Measurements from ENCODE around the gene ZNF17.

Gene ZNF17

DNA sequence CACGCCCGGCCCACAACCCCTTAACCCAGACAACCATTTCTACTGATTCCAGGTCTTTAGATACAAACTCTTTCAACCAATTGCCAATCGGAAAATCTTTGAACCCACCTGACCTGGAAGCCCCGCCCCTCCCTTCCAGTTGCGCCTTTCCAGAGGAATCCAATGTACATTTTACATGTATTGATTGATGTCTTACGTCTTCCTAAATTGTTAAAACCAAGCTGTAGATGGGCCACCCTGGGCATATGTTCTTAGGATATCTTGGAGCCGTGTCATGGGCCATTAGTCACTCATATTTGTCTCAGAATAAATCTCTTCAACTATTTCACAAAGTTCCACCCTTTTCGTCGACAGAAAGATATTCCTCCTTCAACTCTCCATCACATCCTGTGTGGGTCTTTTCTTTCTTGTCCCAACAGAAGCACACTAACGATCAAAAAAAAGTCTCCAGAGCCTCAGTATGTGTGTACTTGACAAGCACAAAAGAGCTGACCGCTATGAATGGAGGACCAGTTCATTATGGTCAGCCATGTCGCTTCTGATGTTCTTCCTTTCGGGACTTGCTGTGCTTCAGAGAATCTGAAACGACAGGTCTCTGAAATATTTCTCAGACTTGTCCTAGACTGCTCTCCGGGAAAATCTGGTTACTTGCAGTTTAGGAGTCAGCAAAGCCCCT lies 23.6 kb downstream of the ZNF17 start:
- no peak for DNase-seq

- peak; percentile 99 for DNase-seq
Observed at GRCh38 chr19:57435062-57435978, 24.4 kb downstream of the ZNF17 start, which contains the start of gene ZNF749. Gene ZNF749 (plus strand): TSS chr19:57435325. CDS start chr19:57435579, 254 bp downstream.

- DNase-seq: no peak
Observed at GRCh38 chr19:57436417-57436816, 25.5 kb downstream of the ZNF17 start.

GRCh38 chr19:57437931-57438330 lies 27.0 kb downstream of the ZNF17 start:
- DNase-seq: no peak

DNA sequence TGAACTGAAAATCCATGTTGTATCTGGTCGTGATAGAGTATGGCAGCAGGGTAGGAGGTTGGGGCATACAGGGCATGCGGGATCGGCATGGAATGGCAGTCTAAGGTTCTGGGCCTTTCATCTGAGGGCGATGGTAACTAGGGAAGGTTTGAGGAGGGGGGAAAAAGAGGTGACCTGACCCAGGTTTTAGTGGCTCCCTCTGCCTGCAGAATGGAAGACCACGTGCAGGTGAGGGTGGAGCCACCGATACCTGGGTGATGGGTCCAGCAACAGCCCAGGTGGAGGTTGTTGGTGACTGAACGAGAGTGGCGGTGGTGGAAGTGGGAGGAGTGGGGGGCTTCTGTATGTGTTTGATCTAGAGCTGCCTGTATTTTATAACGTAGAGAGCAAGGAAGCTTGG lies 28.0 kb downstream of the ZNF17 start:
- DNase-seq: no peak

- DNase-seq: no peak
Observed at GRCh38 chr19:57441979-57442752, 31.2 kb downstream of the ZNF17 start.

DNA sequence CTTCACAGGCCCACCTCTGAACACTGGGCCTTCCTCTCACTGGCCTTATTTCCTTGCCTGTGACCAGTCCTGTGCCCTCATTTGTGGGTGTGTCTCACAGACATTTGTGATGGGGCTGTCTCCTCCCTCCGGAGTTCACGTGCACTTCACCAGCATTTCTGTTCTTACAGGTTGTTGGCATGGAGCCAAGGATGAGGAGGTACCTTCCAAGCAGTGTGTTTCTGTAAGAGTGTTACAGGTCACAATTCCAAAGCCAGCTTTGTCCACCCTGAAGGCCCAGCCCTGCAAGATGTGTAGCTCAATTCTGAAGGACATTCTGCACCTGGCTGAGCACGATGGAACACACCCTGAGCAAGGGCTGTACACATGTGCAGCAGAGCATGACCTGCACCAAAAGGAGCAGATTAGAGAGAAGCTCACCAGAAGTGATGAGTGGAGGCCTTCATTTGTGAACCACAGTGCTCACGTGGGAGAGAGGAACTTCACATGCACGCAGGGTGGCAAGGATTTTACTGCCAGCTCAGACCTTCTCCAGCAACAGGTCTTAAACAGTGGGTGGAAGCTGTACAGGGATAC lies 32.2 kb downstream of the ZNF17 start:
- no peak for DNase-seq

DNA sequence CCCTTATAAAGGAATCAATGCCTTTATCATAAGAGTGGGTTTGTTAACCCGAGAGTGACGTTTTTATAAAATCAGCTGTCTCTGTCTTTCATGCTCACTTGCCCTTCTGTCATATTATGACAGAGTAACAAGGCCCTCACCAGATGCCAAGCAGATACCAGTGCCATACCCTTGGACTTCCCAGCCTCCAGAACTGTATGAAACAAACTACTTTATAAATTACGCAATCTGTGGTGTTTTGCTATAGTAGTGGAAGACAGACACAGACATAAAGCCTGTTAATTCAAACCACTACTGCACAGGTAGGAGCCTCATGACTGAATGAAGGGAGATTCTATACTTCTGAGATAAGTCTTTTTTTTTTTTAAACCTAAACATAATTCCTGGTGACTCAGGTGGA lies 41.3 kb downstream of the ZNF17 start:
- DNase-seq: no peak

DNA sequence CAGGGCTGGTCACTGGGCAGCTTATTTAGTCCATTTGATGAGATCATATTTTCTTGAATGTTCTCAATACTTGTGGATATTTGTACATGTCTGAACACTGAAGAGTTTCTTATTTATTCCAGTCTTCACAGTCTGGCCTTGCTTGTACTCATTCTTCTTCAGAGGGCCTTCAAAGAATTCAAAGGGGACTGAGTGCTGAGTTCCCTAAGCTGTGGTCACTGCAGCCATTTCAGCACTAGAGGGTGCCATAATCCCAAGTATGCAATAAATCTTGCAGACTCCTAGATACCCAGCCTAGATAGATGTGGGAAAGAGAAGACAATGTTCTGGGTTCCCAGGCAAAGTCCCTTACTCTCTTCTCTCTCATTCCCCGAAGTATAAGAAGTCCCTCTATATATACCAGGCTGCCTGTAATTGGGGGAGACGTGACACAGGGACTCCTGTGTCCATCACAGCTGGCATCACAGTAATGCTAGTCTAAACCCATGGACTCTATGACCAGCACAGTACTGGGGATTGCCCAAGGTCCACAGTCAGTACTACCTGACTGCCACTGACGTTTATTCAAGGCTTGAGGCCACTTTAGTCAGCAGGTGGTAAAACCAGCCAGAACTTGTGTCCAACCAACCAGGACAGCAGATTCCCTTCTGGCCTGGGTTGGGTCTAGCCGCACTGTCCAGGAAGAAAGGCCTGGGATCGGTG lies 54.9 kb downstream of the ZNF17 start:
- DNase-seq: peak; percentile 60

- DNase-seq: no peak
Observed at GRCh38 chr19:57466489-57466888, 55.5 kb downstream of the ZNF17 start.
